PFSK-1 (cell line): ENCODE data around the gene DNAAF9.

Source experiments
- POLR2AphosphoS5 ChIP-seq: IDR thresholded peaks from 2 replicates; pipeline ENCODE4 v1.6.1; 2012; ENCODE audit warnings: low read depth, mild to moderate bottlenecking, control low read depth, low read length, moderate library complexity
- REST ChIP-seq, 2 experiments: IDR thresholded peaks; 2 replicates each; pipeline versions ENCODE4 v1.6.1 to v1.8.0; 2011 to 2012; ENCODE audit warnings: low read depth in 2 of 2, low read length in 2 of 2, control low read depth in 1 of 2, inconsistent platforms in 1 of 2, mild to moderate bottlenecking in 1 of 2, moderate library complexity in 1 of 2; ENCODE audit not compliant: insufficient read depth in 1 of 2
- TAF1 ChIP-seq: IDR thresholded peaks from 2 replicates; pipeline ENCODE4 v1.6.1; 2012; ENCODE audit warnings: low read length, control low read depth, borderline replicate concordance; ENCODE audit not compliant: insufficient read depth

GRCh38 chr20:3377644-3378043 lies 29.8 kb downstream of the DNAAF9 start:
- no peak for TF ChIP-seq TAF1
- TF ChIP-seq REST (IDR thresholded peaks at IDR 0.05; ENCODE audit: insufficient read depth in 1 of 2, low read depth in 2 of 2, low read length in 2 of 2) = no peak
- no peak for TF ChIP-seq POLR2AphosphoS5
